GM12875 (cell line): Measurements from ENCODE around the gene FERMT1.

Source experiments
- H3K4me3 ChIP-seq: one replicate; pipeline ENCODE4 v1.5.1; 2011; ENCODE audit warnings: low read depth, low read length, control low read depth
- CTCF ChIP-seq: IDR thresholded peaks from 2 replicates; pipeline ENCODE4 v1.5.1; 2011; ENCODE audit warnings: low read depth, mild to moderate bottlenecking, control low read depth, inconsistent platforms, low read length, moderate library complexity, borderline replicate concordance; ENCODE audit not compliant: insufficient read depth

Gene FERMT1

DNA sequence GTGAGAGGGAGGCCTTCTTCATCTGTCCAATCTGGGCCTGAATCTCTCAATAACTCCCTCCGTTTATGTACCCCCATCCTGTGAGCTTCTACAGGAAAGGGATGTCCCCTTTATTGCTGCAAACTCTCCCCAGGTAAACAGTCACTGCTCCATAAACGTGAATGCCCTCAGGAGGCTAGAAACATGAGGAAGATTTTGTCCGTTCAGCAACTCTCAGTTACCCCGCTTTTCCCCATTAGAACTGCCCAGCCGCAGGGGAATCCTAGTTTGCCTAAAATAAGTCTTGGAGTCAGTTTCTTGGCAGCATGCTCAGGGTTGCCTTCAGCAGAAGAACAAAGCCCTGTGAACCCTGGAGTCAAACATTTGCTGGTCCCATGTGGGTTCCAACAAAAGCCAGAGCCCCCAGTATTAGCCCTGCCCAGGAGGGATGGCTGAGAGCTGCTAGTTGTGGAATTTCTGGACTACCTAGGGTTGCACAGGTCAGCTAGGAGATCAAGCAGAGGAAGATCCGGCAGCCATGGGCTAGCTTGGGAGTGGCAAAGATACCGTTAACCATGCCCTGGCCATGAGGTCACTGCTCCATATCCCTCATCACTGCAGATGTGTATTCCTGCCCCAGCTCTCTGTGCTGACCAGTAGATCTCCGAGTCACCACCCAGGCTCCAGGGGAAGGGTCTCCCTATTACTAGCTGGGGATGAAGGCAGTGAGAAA, 69.6 kb downstream of the FERMT1 start:
- no peak overlapping the region for H3K4me3 ChIP-seq
- no peak for TF ChIP-seq CTCF

DNA sequence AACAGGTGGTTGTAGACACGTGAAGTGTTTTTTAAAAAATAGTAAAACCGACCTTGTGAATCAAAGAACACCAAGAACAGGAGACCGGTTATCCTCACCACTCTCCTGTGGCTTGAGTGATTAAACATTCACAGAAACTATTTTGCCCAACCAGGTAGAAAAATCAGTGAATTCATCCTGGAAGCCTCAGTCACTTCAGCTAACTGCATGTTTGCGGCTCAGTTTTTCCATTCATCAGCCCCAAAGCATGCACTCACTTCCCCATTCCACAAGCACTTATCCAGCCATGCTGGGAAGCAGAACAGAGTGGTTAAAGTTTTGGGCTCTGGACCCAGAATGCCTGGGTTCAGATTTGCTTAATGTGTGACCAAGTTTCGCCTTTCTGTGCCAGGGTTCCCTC, 71.3 kb downstream of the FERMT1 start:
- TF ChIP-seq CTCF: no peak
- no peak overlapping the region for H3K4me3 ChIP-seq

- H3K4me3 ChIP-seq: no peak overlapping the region
- TF ChIP-seq CTCF: no peak
Observed at GRCh38 chr20:6048391-6048790, 74.4 kb downstream of the FERMT1 start.

DNA sequence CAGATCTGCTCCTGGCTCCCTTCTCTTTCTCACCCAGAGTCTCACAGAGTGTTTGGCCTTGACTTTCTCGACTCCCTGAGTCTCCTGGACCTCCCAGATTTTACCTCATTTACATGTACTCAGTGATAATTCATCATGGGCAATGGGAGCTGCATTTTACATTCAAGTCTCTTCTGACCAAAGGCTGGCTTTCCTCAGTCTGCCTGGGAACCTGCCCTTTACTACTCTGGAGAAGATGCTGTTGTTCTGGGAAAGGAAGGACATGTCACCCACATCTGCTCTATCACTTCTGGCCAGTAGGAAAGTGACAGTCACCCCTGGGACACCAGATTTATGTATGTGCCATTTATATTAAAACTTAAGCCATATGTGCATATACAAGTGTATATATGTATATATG, 76.4 kb downstream of the FERMT1 start:
- TF ChIP-seq CTCF: no peak

DNA sequence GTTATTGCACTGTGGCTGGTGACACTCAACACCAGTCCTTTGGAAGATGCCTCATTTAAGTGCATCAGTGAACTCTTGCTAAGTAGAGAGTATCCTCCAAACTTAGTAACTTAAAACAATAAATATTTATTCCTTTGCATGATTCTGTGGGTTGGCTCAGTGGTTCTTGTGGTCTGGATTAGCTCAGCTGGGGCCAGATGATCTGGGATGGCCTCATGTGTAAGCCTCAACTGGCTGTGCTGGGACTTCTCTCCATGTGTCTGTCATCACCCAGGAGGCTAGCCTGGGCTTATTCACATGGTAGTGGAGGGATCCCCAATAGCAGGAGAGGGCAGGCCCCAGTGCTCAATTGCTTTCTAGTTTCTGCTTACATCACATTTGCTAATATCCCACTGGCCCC, 77.3 kb downstream of the FERMT1 start:
- H3K4me3 ChIP-seq: no peak overlapping the region
- no peak for TF ChIP-seq CTCF

More for the DNA sequence above, 76.4 kb downstream of the FERMT1 start:
- H3K4me3 ChIP-seq: no peak overlapping the region

DNA sequence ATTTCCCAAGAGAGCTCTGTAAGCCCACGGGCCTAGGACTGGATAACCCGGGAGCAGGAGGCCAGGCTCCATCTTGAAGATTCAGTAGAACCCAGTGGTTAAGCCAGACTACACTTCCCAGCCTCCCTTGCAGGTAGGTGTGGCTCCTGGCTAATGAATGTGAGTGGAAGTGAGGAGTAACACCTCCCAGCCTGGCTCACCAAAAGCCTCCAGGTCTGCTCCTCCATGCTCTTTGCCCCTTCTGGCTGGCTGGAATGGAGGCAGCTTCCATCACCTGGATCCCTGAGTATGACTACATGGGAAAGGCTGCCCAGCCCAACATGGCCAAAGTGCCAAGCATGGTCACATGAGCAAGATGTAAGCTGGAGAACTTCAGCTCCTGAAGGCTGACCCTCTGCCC, 78.7 kb downstream of the FERMT1 start:
- TF ChIP-seq CTCF: no peak

GRCh38 chr20:6041808-6042265, 81.0 kb downstream of the FERMT1 start:
- TF ChIP-seq CTCF: no peak
- no peak overlapping the region for H3K4me3 ChIP-seq

More for the DNA sequence above, 78.7 kb downstream of the FERMT1 start:
- no peak overlapping the region for H3K4me3 ChIP-seq
